ENCODE data around the gene CLCN1.

CLCN1 gene

GRCh38 chr7:143337216-143337615, 21.3 kb downstream of the CLCN1 start:
- DNase-seq = no peak

GRCh38 chr7:143341842-143342241, 25.9 kb downstream of the CLCN1 start:
- no peak for DNase-seq

- no peak for DNase-seq
These were observed 27.7 kb downstream of the CLCN1 start for GRCh38 chr7:143343596-143343995.

GRCh38 chr7:143345428-143345900, 29.6 kb downstream of the CLCN1 start:
- DNase-seq = peak; percentile 33 to 50

- no peak for DNase-seq
These were observed 30.1 kb downstream of the CLCN1 start for GRCh38 chr7:143346018-143346417.

- DNase-seq = no peak
These were observed 32.0 kb downstream of the CLCN1 start for GRCh38 chr7:143347950-143348349.

GRCh38 chr7:143351060-143351459, 35.1 kb downstream of the CLCN1 start:
- no peak for DNase-seq

- DNase-seq = no peak
These were observed 35.7 kb downstream of the CLCN1 start for GRCh38 chr7:143351574-143351973.

- DNase-seq = peak; percentile 6 to 60
These were observed 36.7 kb downstream of the CLCN1 start for GRCh38 chr7:143352531-143353002.

GRCh38 chr7:143354376-143354775, 38.5 kb downstream of the CLCN1 start:
- no peak for DNase-seq

GRCh38 chr7:143354965-143355364, 39.1 kb downstream of the CLCN1 start:
- no peak for DNase-seq

- DNase-seq = no peak
These were observed 39.8 kb downstream of the CLCN1 start for GRCh38 chr7:143355450-143356385.

- no peak for DNase-seq
These were observed 40.6 kb downstream of the CLCN1 start for GRCh38 chr7:143356414-143357050.

GRCh38 chr7:143358626-143359025, 42.7 kb downstream of the CLCN1 start:
- no peak for DNase-seq

- peak; percentile 20 to 31 for DNase-seq
These were observed 44.0 kb downstream of the CLCN1 start for GRCh38 chr7:143359771-143360353.

- DNase-seq = no peak
These were observed 45.1 kb downstream of the CLCN1 start for GRCh38 chr7:143360788-143361551.

GRCh38 chr7:143361552-143362130, 45.7 kb downstream of the CLCN1 start:
- DNase-seq = no peak

- no peak for DNase-seq
These were observed 46.5 kb downstream of the CLCN1 start, which contains the start of gene FAM131B for GRCh38 chr7:143362131-143363015. TSS of gene FAM131B (minus strand) at chr7:143362713. CDS start at chr7:143362603, 110 bp downstream.

- DNase-seq = no peak
These were observed 47.4 kb downstream of the CLCN1 start for GRCh38 chr7:143363016-143363937.

GRCh38 chr7:143367972-143368371, 52.1 kb downstream of the CLCN1 start:
- DNase-seq = no peak
